SKM-1 treated with dmso at 0.1 percent for 144 hours (cell line): ENCODE results near the gene VPREB3.

Source experiments
- DNase-seq: peaks from one replicate; lab custom pipeline; 2025; ENCODE audit not compliant: unreplicated experiment; lab: John Stamatoyannopoulos, UW

Gene VPREB3

GRCh38 chr22:23767673-23768548, 13.7 kb upstream of the VPREB3 start, which contains the start of gene CHCHD10:
Gene CHCHD10 (minus strand): TSS chr22:23767972. CDS start chr22:23767874, 98 bp downstream.
- DNase-seq: peak; percentile 76

- no peak for DNase-seq
These were observed 13.1 kb upstream of the VPREB3 start for GRCh38 chr22:23767303-23767672.

- DNase-seq: no peak
These were observed 11.0 kb upstream of the VPREB3 start for GRCh38 chr22:23764899-23765881.

GRCh38 chr22:23763954-23764353, 9.7 kb upstream of the VPREB3 start:
- DNase-seq: no peak

GRCh38 chr22:23763579-23763945, 9.3 kb upstream of the VPREB3 start:
- no peak for DNase-seq

- DNase-seq: no peak
These were observed 8.8 kb upstream of the VPREB3 start, which contains the start of gene C22orf15 for GRCh38 chr22:23762842-23763578. Gene C22orf15 (plus strand): TSS chr22:23762990. CDS start chr22:23763307, 317 bp downstream.

- no peak for DNase-seq
These were observed 5.8 kb upstream of the VPREB3 start for GRCh38 chr22:23760056-23760455.

- DNase-seq: no peak
These were observed 5.3 kb upstream of the VPREB3 start for GRCh38 chr22:23759566-23759965.

GRCh38 chr22:23756891-23757290, 2.7 kb upstream of the VPREB3 start:
- no peak for DNase-seq

- no peak for DNase-seq
These were observed 1.5 kb upstream of the VPREB3 start for GRCh38 chr22:23755711-23756110.

- no peak for DNase-seq
These were observed 883 bp upstream of the VPREB3 start for GRCh38 chr22:23754980-23755636.

- DNase-seq: no peak
These were observed 840 bp downstream of the VPREB3 start for GRCh38 chr22:23753385-23753784.

GRCh38 chr22:23752750-23753149, 1.5 kb downstream of the VPREB3 start:
- DNase-seq: no peak

GRCh38 chr22:23752090-23752691, 2.0 kb downstream of the VPREB3 start:
- DNase-seq: no peak

GRCh38 chr22:23751441-23751996, 2.7 kb downstream of the VPREB3 start:
- DNase-seq: no peak

- DNase-seq: peak; percentile 45
These were observed 3.3 kb downstream of the VPREB3 start, which contains the start of gene ZNF70 for GRCh38 chr22:23750714-23751440. Gene ZNF70 (minus strand): TSS chr22:23751112. CDS start chr22:23745140, 5,972 bp downstream.

- DNase-seq: no peak
These were observed 3.9 kb downstream of the VPREB3 start for GRCh38 chr22:23750367-23750713.

- no peak for DNase-seq
These were observed 4.4 kb downstream of the VPREB3 start for GRCh38 chr22:23749841-23750301.

- DNase-seq: no peak
These were observed 8.4 kb downstream of the VPREB3 start for GRCh38 chr22:23745791-23746190.
